Lung (tissue), 12 donors: ENCODE data around the gene C19orf85. TPM values are rescaled to one million over a fixed set of nuclear protein-coding genes. Genes with fewer than 3 reads are reported as not detected.

Source experiments
- ATAC-seq: fragments of 200-7000 bp; cut with Tn5 transposase; one replicate; pipeline ENCODE4 v1.9.1; 2020; ENCODE audit warnings: moderate number of reproducible peaks; ENCODE audit not compliant: insufficient read depth, low FRiP score
- DNase-seq, 3 donors: peaks; one replicate each; pipeline ENCODE4 v3.0.0-alpha.2; 2013 to 2017
- H3K27ac ChIP-seq, 2 donors: one replicate each; pipeline ENCODE4 v1.5.1; 2013; ENCODE audit warnings: mild to moderate bottlenecking in 2 of 2, moderate library complexity in 2 of 2, control low read depth in 1 of 2, inconsistent platforms in 1 of 2, low read depth in 1 of 2, low read length in 1 of 2
- H3K27me3 ChIP-seq, 3 donors: one replicate each; pipeline ENCODE4 v1.5.1; 2013; ENCODE audit warnings: low read length in 2 of 3; ENCODE audit not compliant: control insufficient read depth in 3 of 3, insufficient read depth in 3 of 3
- H3K36me3 ChIP-seq, 4 donors: one replicate each; pipeline ENCODE4 v1.5.1; 2013; ENCODE audit warnings: low read length in 4 of 4, mild to moderate bottlenecking in 1 of 4, moderate library complexity in 1 of 4; ENCODE audit not compliant: control insufficient read depth in 4 of 4, insufficient read depth in 4 of 4
- H3K4me1 ChIP-seq, 5 donors: one replicate each; pipeline ENCODE4 v1.5.1; 2013; ENCODE audit warnings: low read length in 5 of 5, mild to moderate bottlenecking in 2 of 5, moderate library complexity in 1 of 5; ENCODE audit not compliant: control insufficient read depth in 5 of 5, insufficient read depth in 5 of 5
- H3K4me3 ChIP-seq: one replicate; pipeline ENCODE4 v1.5.1; 2013; ENCODE audit warnings: mild to moderate bottlenecking, control low read depth, moderate library complexity
- H3K9ac ChIP-seq, 2 donors: one replicate each; pipeline ENCODE4 v1.5.1; 2013; ENCODE audit warnings: low read length in 2 of 2, control low read depth in 1 of 2; ENCODE audit not compliant: insufficient read depth in 1 of 2
- H3K9me3 ChIP-seq, 4 donors: one replicate each; pipeline ENCODE4 v1.5.1; 2013; ENCODE audit warnings: low read length in 3 of 4, mild to moderate bottlenecking in 1 of 4, moderate library complexity in 1 of 4; ENCODE audit not compliant: control insufficient read depth in 4 of 4, insufficient read depth in 3 of 4
- CTCF ChIP-seq: IDR thresholded peaks from 2 replicates; pipeline ENCODE4 v1.5.1; 2012; ENCODE audit warnings: mild to moderate bottlenecking; ENCODE audit errors: control extremely low read depth, extremely low read depth
- WGBS, 2 donors: extraction: QIAGEN DNeasy Blood & Tissue Kit; methylation state at CpG; one replicate each; pipeline ENCODE4 v1.1.7; 2013; 5-methylcytosine and 5-hydroxymethylcytosine counted together
- polyA plus RNA-seq, 2 donors: library from polyadenylated mRNA; stranded (reverse); fragments of 200-250 nt; gene quantifications; one replicate each; pipeline ENCODE4 v1.2.1, GENCODE V29; 2013
- total RNA-seq, 2 donors: library from RNA; depleted of rRNA in 1 of 2; stranded (reverse); fragments of >200 nt in 1 of 2; gene quantifications; one replicate each; pipeline ENCODE4 v1.2.1, GENCODE V29; 2014 to 2021
- donor health status: control.
- donor health status: control.
- donor health status: Bipolar disorder and iron deficiency.
- donor health status: healthy.
- donor health status: DM: yes; HTN: yes; CAD: no.

Gene C19orf85
- total and polyA plus RNA-seq, 4 donors = not detected

GRCh38 chr19:55461259-55461973 lies 3.1 kb downstream of the C19orf85 start, which contains the start of gene ISOC2:
TSS of gene ISOC2 (minus strand) at chr19:55461642. CDS start at chr19:55456486, 5,156 bp downstream.
- peak within 1 kb of the TSS in 1 of 2 donors; percentile 87 for H3K9ac ChIP-seq
- TF ChIP-seq CTCF = no peak
- H3K27me3 ChIP-seq = no peaks in the 10 kb centered on the region
- peak within 1 kb of the TSS; percentile 92 to 93 for H3K27ac ChIP-seq
- no peaks in the 10 kb centered on the region for H3K9me3 ChIP-seq
- WGBS, 2 donors = 0% methylated on average over 51 to 54 of the region's 54 CpGs
- DNase-seq (peak; percentile 100), ATAC-seq (peak; percentile 97)
- H3K4me3 ChIP-seq = peak within 1 kb of the TSS; percentile 83
- peaks cover 0 to 2% (median 0%) of the 10 kb centered on the region in 4 donors for H3K36me3 ChIP-seq
- H3K4me1 ChIP-seq = peaks cover 0 to 30% (median 2%) of the 10 kb centered on the region in 5 donors

- H3K4me1 ChIP-seq = peaks cover 0 to 30% (median 2%) of the 10 kb centered on the region in 5 donors
- H3K9me3 ChIP-seq = no peaks in the 10 kb centered on the region
- DNase-seq (peak; percentile 88 to 94 (median 92)), ATAC-seq (peak; percentile 48)
- H3K27ac ChIP-seq = peak overlapping the region; percentile 92 to 93
- peaks cover 0 to 8% (median 0%) of the 10 kb centered on the region in 4 donors for H3K36me3 ChIP-seq
- TF ChIP-seq CTCF = no peak
- H3K4me3 ChIP-seq = peak overlapping the region; percentile 17
- WGBS, 2 donors = 13 to 32% methylated on average over 21 to 24 of the region's 24 CpGs
- peak overlapping the region in 1 of 2 donors; percentile 87 for H3K9ac ChIP-seq
- H3K27me3 ChIP-seq = no peaks in the 10 kb centered on the region
Observed at GRCh38 chr19:55460670-55461258, 3.8 kb downstream of the C19orf85 start.

GRCh38 chr19:55459950-55460657 lies 4.4 kb downstream of the C19orf85 start:
- no peak for TF ChIP-seq CTCF
- DNase-seq (peak; percentile 58 to 82 (median 73)), ATAC-seq (no peak)
- no peaks in the 10 kb centered on the region for H3K27me3 ChIP-seq
- no peaks in the 10 kb centered on the region for H3K9me3 ChIP-seq
- peak overlapping the region in 1 of 2 donors; percentile 55 for H3K9ac ChIP-seq
- H3K4me3 ChIP-seq = no peak overlapping the region
- WGBS, 2 donors = 33 to 48% methylated on average over 16 of the region's 16 CpGs
- H3K4me1 ChIP-seq = peaks cover 0 to 30% (median 2%) of the 10 kb centered on the region in 5 donors
- no peak overlapping the region for H3K27ac ChIP-seq
- H3K36me3 ChIP-seq = peaks cover 0 to 13% (median 0%) of the 10 kb centered on the region in 4 donors
